Measurements from ENCODE around the gene CAPZA3. TPM values are rescaled to one million over a fixed set of nuclear protein-coding genes. Genes with fewer than 3 reads are reported as not detected.
"Not testable (repeated sequence)": the region's sequence is repeated elsewhere in the genome, so short reads cannot be mapped to it uniquely, and the experiment has no call there.

Gene CAPZA3
- total and polyA plus RNA-seq, 12 donors: not detected

GRCh38 chr12:18752947-18753346 is 15.0 kb downstream of the CAPZA3 start:
- peaks cover 6 to 60% (median 33%) of the 10 kb centered on the region in 9 donors for H3K4me1 ChIP-seq
- intact Hi-C loops (cut with DNase I): loop anchor here in 3 of 10 donors (5.0 to 10.0 kb wide), 7 partner anchors 51 to 432 kb away; no protein-coding TSS in a partner anchor
- no peaks in the 10 kb centered on the region for H3K27me3 ChIP-seq
- DNase-seq: no peak
- H3K27ac ChIP-seq: peak overlapping the region; percentile 67 to 90 (median 76)
- no peaks in the 10 kb centered on the region for H3K36me3 ChIP-seq
- TF ChIP-seq, protein P1, sequence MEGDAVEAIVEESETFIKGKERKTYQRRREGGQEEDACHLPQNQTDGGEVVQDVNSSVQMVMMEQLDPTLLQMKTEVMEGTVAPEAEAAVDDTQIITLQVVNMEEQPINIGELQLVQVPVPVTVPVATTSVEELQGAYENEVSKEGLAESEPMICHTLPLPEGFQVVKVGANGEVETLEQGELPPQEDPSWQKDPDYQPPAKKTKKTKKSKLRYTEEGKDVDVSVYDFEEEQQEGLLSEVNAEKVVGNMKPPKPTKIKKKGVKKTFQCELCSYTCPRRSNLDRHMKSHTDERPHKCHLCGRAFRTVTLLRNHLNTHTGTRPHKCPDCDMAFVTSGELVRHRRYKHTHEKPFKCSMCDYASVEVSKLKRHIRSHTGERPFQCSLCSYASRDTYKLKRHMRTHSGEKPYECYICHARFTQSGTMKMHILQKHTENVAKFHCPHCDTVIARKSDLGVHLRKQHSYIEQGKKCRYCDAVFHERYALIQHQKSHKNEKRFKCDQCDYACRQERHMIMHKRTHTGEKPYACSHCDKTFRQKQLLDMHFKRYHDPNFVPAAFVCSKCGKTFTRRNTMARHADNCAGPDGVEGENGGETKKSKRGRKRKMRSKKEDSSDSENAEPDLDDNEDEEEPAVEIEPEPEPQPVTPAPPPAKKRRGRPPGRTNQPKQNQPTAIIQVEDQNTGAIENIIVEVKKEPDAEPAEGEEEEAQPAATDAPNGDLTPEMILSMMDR (IDR thresholded peaks at IDR 0.05): no peak
- H3K4me3 ChIP-seq: peak overlapping the region in 4 of 10 donors; percentile 37 to 41 (median 40)
- H3K9me3 ChIP-seq: no peaks in the 10 kb centered on the region
- no peak for ATAC-seq
- WGBS, 2 donors: 38 to 48% methylated on average over 1 of the region's 1 CpG

- peak; percentile 38 to 39 for DNase-seq
- H3K27me3 ChIP-seq: no peaks in the 10 kb centered on the region
- peak; percentile 67 to 90 (median 83) for ATAC-seq
- TF ChIP-seq, protein P1 (IDR thresholded peaks at IDR 0.05): no peak
- peak overlapping the region; percentile 67 to 90 (median 76) for H3K27ac ChIP-seq
- intact Hi-C loops (cut with DNase I): loop anchor here in 3 of 10 donors (5.0 to 10.0 kb wide), 7 partner anchors 51 to 431 kb away; no protein-coding TSS in a partner anchor
- H3K4me1 ChIP-seq: peaks cover 4 to 53% (median 28%) of the 10 kb centered on the region in 9 donors
- no peaks in the 10 kb centered on the region for H3K36me3 ChIP-seq
- peak overlapping the region in 9 of 10 donors; percentile 18 to 45 (median 37) for H3K4me3 ChIP-seq
- WGBS, 2 donors: 28 to 38% methylated on average over 16 of the region's 16 CpGs
- H3K9me3 ChIP-seq: no peaks in the 10 kb centered on the region
Observed at GRCh38 chr12:18753481-18754123, 15.7 kb downstream of the CAPZA3 start.

DNA sequence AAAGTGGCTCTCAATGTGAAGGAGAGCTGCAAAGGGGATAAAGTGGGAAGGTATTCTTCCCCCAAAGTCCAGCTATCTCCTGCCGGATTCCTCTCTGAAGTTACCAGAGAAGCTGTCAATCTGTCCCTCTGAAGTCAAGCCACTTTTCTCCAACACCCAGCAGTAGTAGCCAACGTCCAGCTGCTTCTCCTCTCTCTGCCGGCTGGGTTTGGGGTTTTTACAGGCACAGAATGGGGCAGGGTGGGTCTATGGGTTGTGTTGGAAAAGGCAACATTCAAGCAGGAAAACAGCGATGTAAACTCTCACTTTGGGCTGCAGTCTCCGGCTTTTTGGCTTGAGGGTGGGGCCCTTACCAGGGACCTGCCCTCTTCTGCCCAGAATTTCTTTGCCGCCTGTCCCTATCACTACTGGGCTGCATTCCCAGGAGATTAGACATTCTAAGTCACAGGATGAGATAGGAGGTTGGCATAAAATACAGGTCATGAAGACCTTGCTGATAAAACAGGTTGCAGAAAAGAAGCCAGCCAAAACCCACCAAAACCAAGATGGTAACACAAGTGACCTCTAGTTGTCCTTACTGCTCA is 16.3 kb downstream of the CAPZA3 start:
- Histone ChIP-seq H3K36me3 (no peaks in the 10 kb centered on the region), H3K27ac (peak overlapping the region; percentile 67 to 90 (median 76)), H3K27me3 (no peaks in the 10 kb centered on the region), H3K4me3 (peak overlapping the region in 9 of 10 donors; percentile 18 to 45 (median 37)), H3K9me3 (no peaks in the 10 kb centered on the region), H3K4me1 (peaks cover 0 to 49% (median 28%) of the 10 kb centered on the region in 9 donors)
- ATAC-seq (peak in 7 of 8 donors; percentile 8 to 86 (median 59)), DNase-seq (peak; percentile 12 to 15)
- intact Hi-C loops (cut with DNase I): loop anchor here in 3 of 10 donors (5.0 to 10.0 kb wide), 7 partner anchors 51 to 431 kb away; no protein-coding TSS in a partner anchor
- WGBS, 2 donors: 37 to 52% methylated on average over 6 of the region's 6 CpGs
- TF ChIP-seq, protein P1 (IDR thresholded peaks at IDR 0.05): no peak

DNA sequence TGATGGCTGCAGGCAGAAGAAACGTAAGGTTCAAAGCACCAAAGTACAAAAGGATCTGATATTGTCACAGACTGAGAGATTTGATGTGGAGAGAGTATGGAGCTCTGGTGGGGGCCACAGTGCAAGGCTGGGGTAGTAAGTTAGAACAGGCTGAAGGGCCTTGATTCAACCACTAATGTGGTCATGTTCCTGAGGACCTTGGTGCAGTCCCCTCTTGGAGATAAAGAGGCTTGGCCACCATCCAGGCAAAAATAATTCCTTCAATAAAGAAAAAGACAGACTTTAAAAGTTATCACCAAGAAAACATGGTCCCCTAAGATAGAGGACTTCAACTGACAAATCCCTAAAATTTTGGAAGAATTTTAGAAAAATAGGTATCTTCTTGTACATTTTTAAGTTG is 17.4 kb downstream of the CAPZA3 start:
- H3K36me3 ChIP-seq: no peaks in the 10 kb centered on the region
- whole genome bisulfite sequencing, 2 donors: 76 to 81% methylated on average over 1 of the region's 1 CpG
- no peak overlapping the region for H3K4me3 ChIP-seq
- H3K27ac ChIP-seq: peak overlapping the region in 2 of 10 donors; percentile 85 to 88
- TF ChIP-seq, protein P1 (IDR thresholded peaks at IDR 0.05): no peak
- DNase-seq: no peak
- ATAC-seq: no peak
- H3K27me3 ChIP-seq: no peaks in the 10 kb centered on the region
- H3K4me1 ChIP-seq: peaks cover 0 to 37% (median 26%) of the 10 kb centered on the region in 9 donors
- intact Hi-C loops (cut with DNase I): loop anchor here in 2 of 10 donors (10.0 kb wide), 3 partner anchors 49 to 429 kb away; no protein-coding TSS in a partner anchor
- H3K9me3 ChIP-seq: peaks cover 0 to 3% (median 0%) of the 10 kb centered on the region in 11 donors

DNA sequence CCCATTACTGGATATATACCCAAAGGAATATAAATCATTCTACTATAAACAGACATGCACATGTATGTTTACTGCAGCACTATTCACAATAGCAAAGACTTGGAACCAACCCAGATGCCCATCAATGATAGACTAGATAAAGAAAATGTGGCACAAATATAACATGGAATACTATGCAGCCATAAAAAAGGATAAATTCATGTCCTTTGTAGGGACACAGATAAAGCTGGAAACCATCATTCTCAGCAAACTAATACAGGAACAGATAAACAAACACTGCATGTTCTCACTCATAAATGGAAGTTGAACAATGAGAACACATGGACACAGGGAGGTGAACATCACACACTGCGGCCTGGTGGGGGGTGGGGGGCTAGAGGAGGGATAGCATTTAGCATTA is 28.6 kb downstream of the CAPZA3 start:
- H3K27ac ChIP-seq; H3K27me3 ChIP-seq; ATAC-seq; H3K4me3 ChIP-seq; intact Hi-C loops (cut with DNase I); H3K36me3 ChIP-seq; DNase-seq; H3K4me1 ChIP-seq: not testable (repeated sequence)
- 43 to 79% methylated on average over 1 of the region's 1 CpG for WGBS, 2 donors
- peaks cover 0 to 58% (median 4%) of the 10 kb centered on the region in 11 donors for H3K9me3 ChIP-seq

All from heart right ventricle (tissue), 16 donors.